ENCODE data around the gene MSI2. TPM values are rescaled to one million over a fixed set of nuclear protein-coding genes. Genes with fewer than 3 reads are reported as not detected.

MSI2 gene
- total RNA-seq, 1 donor from 2014 or later, result 33.8 TPM

GRCh38 chr17:57326336-57326735 lies 70.0 kb downstream of the MSI2 start:
- H3K4me3 ChIP-seq (ENCODE audit: low read depth, low read length), result no peak overlapping the region
- TF ChIP-seq CTCF (IDR thresholded peaks at IDR 0.05; ENCODE audit: insufficient read depth, low read length, poor library complexity, severe bottlenecking), result no peak
- no peaks in the 10 kb centered on the region for H3K27me3 ChIP-seq (ENCODE audit: control insufficient read depth, insufficient read depth, low read length)
- DNase-seq (ENCODE audit: low read depth), result no peak
- H3K36me3 ChIP-seq (ENCODE audit: control insufficient read depth, insufficient read depth, low read length), result no peaks in the 10 kb centered on the region

- TF ChIP-seq CTCF (IDR thresholded peaks at IDR 0.05; ENCODE audit: insufficient read depth, low read length, poor library complexity, severe bottlenecking), result no peak
- no peak overlapping the region for H3K4me3 ChIP-seq (ENCODE audit: low read depth, low read length)
- no peak for DNase-seq (ENCODE audit: low read depth)
These were observed 70.4 kb downstream of the MSI2 start for GRCh38 chr17:57326764-57327163.

GRCh38 chr17:57327176-57327970 lies 71.0 kb downstream of the MSI2 start:
- no peak for TF ChIP-seq CTCF (IDR thresholded peaks at IDR 0.05; ENCODE audit: insufficient read depth, low read length, poor library complexity, severe bottlenecking)

More at GRCh38 chr17:57326764-57327163, 70.4 kb downstream of the MSI2 start:
- Histone ChIP-seq H3K36me3 (ENCODE audit: control insufficient read depth, insufficient read depth, low read length) (no peaks in the 10 kb centered on the region), H3K27me3 (ENCODE audit: control insufficient read depth, insufficient read depth, low read length) (no peaks in the 10 kb centered on the region)

GRCh38 chr17:57328109-57328882 lies 72.0 kb downstream of the MSI2 start:
- Histone ChIP-seq H3K4me3 (ENCODE audit: low read depth, low read length) (no peak overlapping the region), H3K36me3 (ENCODE audit: control insufficient read depth, insufficient read depth, low read length) (no peaks in the 10 kb centered on the region), H3K27me3 (ENCODE audit: control insufficient read depth, insufficient read depth, low read length) (no peaks in the 10 kb centered on the region)
- no peak for DNase-seq (ENCODE audit: low read depth)
- no peak for TF ChIP-seq CTCF (IDR thresholded peaks at IDR 0.05; ENCODE audit: insufficient read depth, low read length, poor library complexity, severe bottlenecking)

More at GRCh38 chr17:57327176-57327970, 71.0 kb downstream of the MSI2 start:
- DNase-seq (ENCODE audit: low read depth), result no peak
- H3K36me3 ChIP-seq (ENCODE audit: control insufficient read depth, insufficient read depth, low read length), result no peaks in the 10 kb centered on the region
- no peaks in the 10 kb centered on the region for H3K27me3 ChIP-seq (ENCODE audit: control insufficient read depth, insufficient read depth, low read length)
- no peak overlapping the region for H3K4me3 ChIP-seq (ENCODE audit: low read depth, low read length)

- Histone ChIP-seq H3K4me3 (ENCODE audit: low read depth, low read length) (no peak overlapping the region), H3K27me3 (ENCODE audit: control insufficient read depth, insufficient read depth, low read length) (no peaks in the 10 kb centered on the region), H3K36me3 (ENCODE audit: control insufficient read depth, insufficient read depth, low read length) (no peaks in the 10 kb centered on the region)
- TF ChIP-seq CTCF (IDR thresholded peaks at IDR 0.05; ENCODE audit: insufficient read depth, low read length, poor library complexity, severe bottlenecking), result no peak
- no peak for DNase-seq (ENCODE audit: low read depth)
These were observed 73.3 kb downstream of the MSI2 start for GRCh38 chr17:57329380-57330214.
